Ovary (tissue), 3 donors: ENCODE measurements around the gene STX8.

Experiments
- EP300 ChIP-seq: sonication (generic); formaldehyde crosslinking; IDR thresholded peaks from one replicate; pipeline ENCODE4 v1.6.1; 2017; ENCODE audit warnings: antibody characterized with exemption
- POLR2A ChIP-seq: fragments of 450-650 bp; IDR thresholded peaks from one replicate; pipeline ENCODE4 v1.6.1; 2017; ENCODE audit warnings: antibody characterized with exemption, mild to moderate bottlenecking, moderate library complexity
- TF ChIP-seq, protein P1 (sequence below), 3 donors: fragments of 450-650 bp in 2 of 3; fragments of 200-600 bp in 1 of 3; IDR thresholded peaks; one replicate each; pipeline versions ENCODE4 v1.5.1 to v1.8.0; 2016 to 2022; ENCODE audit warnings: antibody characterized with exemption in 3 of 3, mild to moderate bottlenecking in 1 of 3
- donor health status: DM: no; HTN: no; CAD: no.

GRCh38 chr17:9479964-9480363 is 95.7 kb downstream of the STX8 start:
- TF ChIP-seq, protein P1, sequence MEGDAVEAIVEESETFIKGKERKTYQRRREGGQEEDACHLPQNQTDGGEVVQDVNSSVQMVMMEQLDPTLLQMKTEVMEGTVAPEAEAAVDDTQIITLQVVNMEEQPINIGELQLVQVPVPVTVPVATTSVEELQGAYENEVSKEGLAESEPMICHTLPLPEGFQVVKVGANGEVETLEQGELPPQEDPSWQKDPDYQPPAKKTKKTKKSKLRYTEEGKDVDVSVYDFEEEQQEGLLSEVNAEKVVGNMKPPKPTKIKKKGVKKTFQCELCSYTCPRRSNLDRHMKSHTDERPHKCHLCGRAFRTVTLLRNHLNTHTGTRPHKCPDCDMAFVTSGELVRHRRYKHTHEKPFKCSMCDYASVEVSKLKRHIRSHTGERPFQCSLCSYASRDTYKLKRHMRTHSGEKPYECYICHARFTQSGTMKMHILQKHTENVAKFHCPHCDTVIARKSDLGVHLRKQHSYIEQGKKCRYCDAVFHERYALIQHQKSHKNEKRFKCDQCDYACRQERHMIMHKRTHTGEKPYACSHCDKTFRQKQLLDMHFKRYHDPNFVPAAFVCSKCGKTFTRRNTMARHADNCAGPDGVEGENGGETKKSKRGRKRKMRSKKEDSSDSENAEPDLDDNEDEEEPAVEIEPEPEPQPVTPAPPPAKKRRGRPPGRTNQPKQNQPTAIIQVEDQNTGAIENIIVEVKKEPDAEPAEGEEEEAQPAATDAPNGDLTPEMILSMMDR (IDR thresholded peaks at IDR 0.05) = no peak
- no peak for TF ChIP-seq POLR2A
- TF ChIP-seq EP300 = no peak
